Measurements from ENCODE around the gene COL24A1.

- TF ChIP-seq CTCF (IDR thresholded peaks at IDR 0.05) (peak in 1 of 3 donors; percentile 47), POLR2A (IDR thresholded peaks at IDR 0.05) (no peak), POLR2AphosphoS5 (IDR thresholded peaks at IDR 0.05) (no peak)
Observed at GRCh38 chr1:86018283-86018923, 138.2 kb downstream of the COL24A1 start.

Data from breast epithelium (tissue), 3 donors.